HEK293 (cell line): ENCODE measurements around the gene PRADC1.
A peak's percentile ranks its signal among the peaks of the same experiment; 100 is the strongest.

Source experiments
- ELK4 ChIP-seq: IDR thresholded peaks from 2 replicates; pipeline ENCODE4 v1.6.1; 2011; ENCODE audit warnings: mild to moderate bottlenecking, low read depth, low read length, borderline replicate concordance
- GLI2 ChIP-seq: fragments of 450-650 bp; formaldehyde crosslinking; IDR thresholded peaks from 2 replicates; pipeline ENCODE4; 2017; ENCODE audit warnings: missing biosample characterization, missing genetic modification characterization, low read depth, borderline replicate concordance
- GLI4 ChIP-seq: fragments of 450-650 bp; formaldehyde crosslinking; IDR thresholded peaks from 2 replicates; pipeline ENCODE4 v1.5.1; 2016; ENCODE audit warnings: missing biosample characterization, missing genetic modification characterization
- HIC1 ChIP-seq: fragments of 450-650 bp; formaldehyde crosslinking; IDR thresholded peaks from 2 replicates; pipeline ENCODE4 v1.5.1; 2016; ENCODE audit warnings: missing biosample characterization, missing genetic modification characterization
- KLF8 ChIP-seq: fragments of 450-650 bp; formaldehyde crosslinking; IDR thresholded peaks from 2 replicates; pipeline ENCODE4 v1.5.1; 2016; ENCODE audit warnings: missing biosample characterization, missing genetic modification characterization
- MYNN ChIP-seq: fragments of 450-650 bp; formaldehyde crosslinking; IDR thresholded peaks from 2 replicates; pipeline ENCODE4 v1.5.1; 2016; ENCODE audit warnings: missing biosample characterization, missing genetic modification characterization, borderline replicate concordance
- PBX3 ChIP-seq: sonication (generic); formaldehyde crosslinking; IDR thresholded peaks from 2 replicates; pipeline ENCODE4 v1.8.1; 2022; ENCODE audit warnings: mild to moderate bottlenecking, moderate library complexity, missing genetic modification reagents
- PRDM6 ChIP-seq: fragments of 450-650 bp; formaldehyde crosslinking; IDR thresholded peaks from 2 replicates; pipeline ENCODE4 v1.5.1; 2017; ENCODE audit warnings: missing biosample characterization, missing genetic modification characterization
- TCF7L2 ChIP-seq: IDR thresholded peaks from 2 replicates; pipeline ENCODE4 v1.6.1; 2011; ENCODE audit warnings: low read depth, mild to moderate bottlenecking, inconsistent platforms, low read length, moderate library complexity, borderline replicate concordance
- ZBTB44 ChIP-seq: fragments of 450-650 bp; IDR thresholded peaks from 2 replicates; pipeline ENCODE4 v1.5.1; 2018; ENCODE audit warnings: missing biosample characterization, mild to moderate bottlenecking, missing genetic modification characterization
- ZEB2 ChIP-seq: fragments of 450-650 bp; formaldehyde crosslinking; IDR thresholded peaks from 2 replicates; pipeline ENCODE4 v1.5.1; 2016; ENCODE audit warnings: missing biosample characterization, missing genetic modification characterization
- ZNF140 ChIP-seq: fragments of 450-650 bp; formaldehyde crosslinking; IDR thresholded peaks from 2 replicates; pipeline ENCODE4 v1.5.1; 2016; ENCODE audit warnings: missing biosample characterization, missing genetic modification characterization
- ZNF146 ChIP-seq: fragments of 450-650 bp; formaldehyde crosslinking; IDR thresholded peaks from 2 replicates; pipeline ENCODE4 v1.5.1; 2016; ENCODE audit warnings: missing biosample characterization, missing genetic modification characterization
- ZNF148 ChIP-seq: fragments of 450-650 bp; formaldehyde crosslinking; IDR thresholded peaks from 2 replicates; pipeline ENCODE4 v1.5.0; 2017; ENCODE audit warnings: missing biosample characterization, missing genetic modification characterization, borderline replicate concordance
- ZNF184 ChIP-seq: fragments of 450-650 bp; IDR thresholded peaks from 2 replicates; pipeline ENCODE4 v1.5.1; 2018; ENCODE audit warnings: missing biosample characterization, mild to moderate bottlenecking, missing genetic modification characterization
- ZNF202 ChIP-seq: fragments of 450-650 bp; formaldehyde crosslinking; IDR thresholded peaks from 2 replicates; pipeline ENCODE4 v1.5.1; 2016; ENCODE audit warnings: missing biosample characterization, missing genetic modification characterization, borderline replicate concordance
- ZNF239 ChIP-seq: fragments of 450-650 bp; formaldehyde crosslinking; IDR thresholded peaks from 2 replicates; pipeline ENCODE4 v1.5.1; 2016; ENCODE audit warnings: missing biosample characterization, missing genetic modification characterization
- ZNF362 ChIP-seq: fragments of 450-650 bp; formaldehyde crosslinking; IDR thresholded peaks from 2 replicates; pipeline ENCODE4 v1.5.1; 2016; ENCODE audit warnings: missing biosample characterization, missing genetic modification characterization
- ZNF416 ChIP-seq: fragments of 450-650 bp; formaldehyde crosslinking; IDR thresholded peaks from 2 replicates; pipeline ENCODE4 v1.5.1; 2016; ENCODE audit warnings: missing biosample characterization, missing genetic modification characterization
- ZNF521 ChIP-seq: fragments of 450-650 bp; formaldehyde crosslinking; IDR thresholded peaks from 2 replicates; pipeline ENCODE4 v1.5.1; 2017; ENCODE audit warnings: missing biosample characterization, mild to moderate bottlenecking, missing genetic modification characterization
- ZNF549 ChIP-seq: fragments of 450-650 bp; IDR thresholded peaks from 2 replicates; pipeline ENCODE4 v1.5.1; 2018; ENCODE audit warnings: missing biosample characterization, missing genetic modification characterization, mild to moderate bottlenecking, inconsistent platforms, moderate library complexity
- ZNF561 ChIP-seq: fragments of 450-650 bp; IDR thresholded peaks from 2 replicates; pipeline ENCODE4 v1.5.1; 2018; ENCODE audit warnings: missing biosample characterization, missing genetic modification characterization, borderline replicate concordance
- ZNF585B ChIP-seq: fragments of 450-650 bp; formaldehyde crosslinking; IDR thresholded peaks from 2 replicates; pipeline ENCODE4 v1.5.1; 2016; ENCODE audit warnings: missing biosample characterization, missing genetic modification characterization
- ZNF623 ChIP-seq: fragments of 450-650 bp; formaldehyde crosslinking; IDR thresholded peaks from 2 replicates; pipeline ENCODE4 v1.5.1; 2016; ENCODE audit warnings: missing biosample characterization, missing genetic modification characterization
- ZNF692 ChIP-seq: fragments of 450-650 bp; formaldehyde crosslinking; IDR thresholded peaks from 2 replicates; pipeline ENCODE4 v1.5.1; 2016; ENCODE audit warnings: missing biosample characterization, missing genetic modification characterization
- ZNF843 ChIP-seq: fragments of 450-650 bp; formaldehyde crosslinking; IDR thresholded peaks from 2 replicates; pipeline ENCODE4 v1.5.1; 2016; ENCODE audit warnings: missing biosample characterization, missing genetic modification characterization

Gene PRADC1

GRCh38 chr2:73214120-73215035 lies 18.7 kb downstream of the PRADC1 start, which contains the start of gene SMYD5 (continued):
- TF ChIP-seq HIC1 (tag by site-specific recombination) (no peak), ZNF202 (tag by site-specific recombination) (no peak), ZNF140 (tag by site-specific recombination) (no peak), ZNF239 (tag by site-specific recombination) (no peak), MYNN (tag by site-specific recombination) (no peak), ELK4 (no peak), ZNF843 (no peak), KLF8 (peak; percentile 96), ZNF362 (tag by site-specific recombination) (no peak), ZNF692 (tag by site-specific recombination) (peak; percentile 55; the same call in 1 of the 2 replicates), ZNF521 (tag by site-specific recombination) (no peak), GLI2 (tag by site-specific recombination) (no peak), ZNF184 (tag by site-specific recombination) (no peak), ZNF416 (no peak), ZBTB44 (tag by site-specific recombination) (no peak), TCF7L2 (no peak), ZNF549 (tag by site-specific recombination) (no peak), ZNF561 (no peak), PRDM6 (tag by site-specific recombination) (no peak), ZNF585B (tag by site-specific recombination) (no peak), ZNF623 (tag by site-specific recombination) (no peak), ZNF146 (tag by site-specific recombination) (no peak), ZNF148 (no peak), GLI4 (no peak), ZEB2 (peak; percentile 77), PBX3 (CRISPR knock-in tag) (no peak)
